HCT116 (cell line): ENCODE data around the gene ERG. TPM values are rescaled to one million over a fixed set of nuclear protein-coding genes. Genes with fewer than 3 reads are reported as not detected.

Source experiments
- ATAC-seq: fragments of 200-7000 bp; cut with Tn5 transposase; 2 replicates; pipeline ENCODE4 v1.9.1; 2020; ENCODE audit warnings: mild to moderate bottlenecking, moderate library complexity
- BruUV-seq: library from RNA; stranded (reverse); fragments of 400-500 nt; replicated peaks from 2 replicates; lab custom pipeline; 2021; lab: Mats Ljungman, UMichigan
- CTCF ChIA-PET: fragments of 300-600 bp; sonication (Branson Sonifier 250); formaldehyde crosslinking; loops from one replicate; lab custom pipeline; 2021; ENCODE audit warnings: antibody characterized with exemption; lab: Charles Lee
- POLR2A ChIA-PET: fragments of 300-600, 350-600 bp; sonication (Branson Sonifier 250); formaldehyde crosslinking; loops from one replicate; lab custom pipeline; 2021; ENCODE audit warnings: antibody characterized with exemption; lab: Charles Lee
- RAD21 ChIA-PET, 2 experiments: fragments of 300-600 bp; sonication (Branson Sonifier 250); formaldehyde crosslinking; loops; one replicate each; lab custom pipeline; 2023; ENCODE audit warnings: low total read pairs in 2 of 2; ENCODE audit not compliant: uncharacterized antibody in 2 of 2, unreplicated experiment in 2 of 2, low non-redundant PET in 1 of 2; lab: Charles Lee
- DNase-seq: peaks from one replicate; pipeline ENCODE4 v3.0.0-alpha.2; 2010; ENCODE audit warnings: low read depth, low spot score
- H2AFZ ChIP-seq: fragments of 200-600 bp; shearing (Covaris generic), sonication (generic); 2 replicates; pipeline ENCODE4 v1.6.1; 2017; ENCODE audit warnings: low read depth, mixed run types, mixed read lengths, antibody characterized with exemption, low read length; ENCODE audit not compliant: poor library complexity, severe bottlenecking
- H3K27ac ChIP-seq: 2 replicates; pipeline ENCODE4 v1.5.1; 2012; ENCODE audit warnings: low read depth, low read length
- H3K27me3 ChIP-seq: fragments of 200-600 bp; sonication (generic); 2 replicates; pipeline ENCODE4 v1.6.1; 2016; ENCODE audit warnings: mixed run types, low read length, mixed read lengths; ENCODE audit not compliant: insufficient read depth
- H3K36me3 ChIP-seq, 2 experiments: fragments of 200-500 bp in 1 of 2; fragments of 200-600 bp in 1 of 2; sonication (Bioruptor generic) in 1 of 2; sonication (generic) in 1 of 2; 2 replicates each; pipeline versions ENCODE4 v1.5.1 to v1.6.1; 2014 to 2016; ENCODE audit warnings: low read length in 2 of 2, inconsistent platforms in 1 of 2, mixed read lengths in 1 of 2, mixed run types in 1 of 2; ENCODE audit not compliant: insufficient read depth in 2 of 2, control insufficient read depth in 1 of 2
- H3K4me1 ChIP-seq, 2 experiments: fragments of 200-600 bp in 1 of 2; sonication (generic) in 1 of 2; 2 replicates each; pipeline versions ENCODE4 v1.5.1 to v1.6.1; 2012 to 2017; ENCODE audit warnings: low read length in 2 of 2, inconsistent platforms in 1 of 2, mild to moderate bottlenecking in 1 of 2, mixed read lengths in 1 of 2, mixed run types in 1 of 2, moderate library complexity in 1 of 2; ENCODE audit not compliant: insufficient read depth in 2 of 2, control insufficient read depth in 1 of 2
- H3K4me2 ChIP-seq: fragments of 200-600 bp; sonication (generic); 2 replicates; pipeline ENCODE4 v1.6.1; 2017; ENCODE audit warnings: mixed run types, low read length, mixed read lengths
- H3K4me3 ChIP-seq, 2 experiments: fragments of 200-600 bp in 1 of 2; sonication (generic) in 1 of 2; replicated peaks in 1 of 2; 2 replicates each; pipeline ENCODE4 v1.5.1; 2011 to 2016; ENCODE audit warnings: low read length in 2 of 2, control low read depth in 1 of 2, low read depth in 1 of 2, mild to moderate bottlenecking in 1 of 2, mixed read lengths in 1 of 2, mixed run types in 1 of 2
- H3K79me2 ChIP-seq: fragments of 200-600 bp; sonication (generic); 2 replicates; pipeline ENCODE4 v1.6.1; 2017; ENCODE audit warnings: mild to moderate bottlenecking, mixed run types, low read length, moderate library complexity, mixed read lengths; ENCODE audit not compliant: insufficient read depth
- H3K9ac ChIP-seq: fragments of 200-600 bp; sonication (generic); 2 replicates; pipeline ENCODE4 v1.6.1; 2016; ENCODE audit warnings: low read length, mixed read lengths
- H3K9me2 ChIP-seq: fragments of 200-600 bp; sonication (generic), shearing (Covaris generic); 2 replicates; pipeline ENCODE4 v1.6.1; 2017; ENCODE audit warnings: mixed run types, mild to moderate bottlenecking, moderate library complexity; ENCODE audit not compliant: insufficient read depth
- H3K9me3 ChIP-seq, 2 experiments: fragments of 200-500 bp in 1 of 2; fragments of 200-600 bp in 1 of 2; sonication (Bioruptor generic) in 1 of 2; sonication (generic) in 1 of 2; 2 replicates each; pipeline ENCODE4 v1.6.1; 2014 to 2017; ENCODE audit warnings: low read length in 2 of 2, mixed read lengths in 2 of 2, inconsistent platforms in 1 of 2, low read depth in 1 of 2, mild to moderate bottlenecking in 1 of 2, mixed run types in 1 of 2, moderate library complexity in 1 of 2; ENCODE audit not compliant: control insufficient read depth in 1 of 2, insufficient read depth in 1 of 2
- H4K20me1 ChIP-seq: fragments of 200-600 bp; sonication (generic), shearing (Covaris generic); 2 replicates; pipeline ENCODE4 v1.6.1; 2017; ENCODE audit warnings: mixed run types, mild to moderate bottlenecking, moderate library complexity; ENCODE audit not compliant: insufficient read depth
- ATF3 ChIP-seq: IDR thresholded peaks from 2 replicates; pipeline ENCODE4 v1.6.1; 2012
- CEBPB ChIP-seq: IDR thresholded peaks from 2 replicates; pipeline ENCODE4 v1.6.1; 2012; ENCODE audit warnings: low read depth
- EGR1 ChIP-seq: IDR thresholded peaks from 2 replicates; pipeline ENCODE4 v1.6.1; 2012; ENCODE audit warnings: low read depth
- EZH2 ChIP-seq: fragments of 200-600 bp; sonication (generic); IDR thresholded peaks from 2 replicates; pipeline ENCODE4 v1.6.1; 2017; ENCODE audit warnings: antibody characterized with exemption, mixed run types
- JUND ChIP-seq: IDR thresholded peaks from 2 replicates; pipeline ENCODE4 v1.6.1; 2012
- MAX ChIP-seq: IDR thresholded peaks from 2 replicates; pipeline ENCODE4 v1.6.1; 2012
- POLR2AphosphoS5 ChIP-seq: IDR thresholded peaks from 2 replicates; pipeline ENCODE4 v1.6.1; 2011; ENCODE audit warnings: mild to moderate bottlenecking, low read depth, low read length, moderate library complexity
- SIN3A ChIP-seq: IDR thresholded peaks from 2 replicates; pipeline ENCODE4 v1.6.1; 2012; ENCODE audit warnings: low read depth
- SRF ChIP-seq: IDR thresholded peaks from 2 replicates; pipeline ENCODE4 v1.6.1; 2012; ENCODE audit warnings: low read depth
- ZBTB33 ChIP-seq: IDR thresholded peaks from 2 replicates; pipeline ENCODE4 v1.6.1; 2011; ENCODE audit warnings: mild to moderate bottlenecking, low read length, moderate library complexity; ENCODE audit not compliant: insufficient replicate concordance; ENCODE audit errors: extremely low read depth
- ZNF274 ChIP-seq: fragments of 200-500 bp; sonication (Bioruptor generic); IDR thresholded peaks from 2 replicates; pipeline ENCODE4 v1.6.1; 2014; ENCODE audit warnings: mild to moderate bottlenecking, low read depth, low read length, inconsistent platforms
- intact Hi-C: fragments of 100-400 bp; cut with micrococcal nuclease; formaldehyde crosslinking; loops from 2 replicates; pipeline ENCODE4 v1.10.0; 2022
- total RNA-seq: library from RNA; stranded (reverse); gene quantifications from one replicate; pipeline ENCODE4 v1.2.1, GENCODE V29; 2021; ENCODE audit not compliant: unreplicated experiment

The ERG gene
- total RNA-seq, 1 experiment from 2014 or later = 0.17 TPM

GRCh38 chr21:38358666-38359065 is 139.6 kb downstream of the ERG start:
- Histone ChIP-seq H2AFZ (no peak overlapping the region), H3K27me3 (no peaks in the 10 kb centered on the region), H3K9me3 (no peaks in the 10 kb centered on the region), H3K9ac (no peak overlapping the region), H3K27ac (no peak overlapping the region), H3K4me2 (no peak overlapping the region), H3K9me2 (no peaks in the 10 kb centered on the region), H3K4me1 (no peaks in the 10 kb centered on the region), H3K4me3 (no peak overlapping the region), H3K79me2 (no peaks in the 10 kb centered on the region), H4K20me1 (no peaks in the 10 kb centered on the region), H3K36me3 (no peaks in the 10 kb centered on the region)
- RAD21 ChIA-PET = no interaction called here
- intact Hi-C loops = loop anchor here (5.0 kb wide), 1 partner anchor 646 kb away; no protein-coding TSS in a partner anchor
- DNase-seq (no peak), ATAC-seq (no peak)
- CTCF ChIA-PET = interaction anchor here (1.2 kb wide), 1 partner anchor 684 kb away, joined by 6 read pairs; no protein-coding TSS in a partner anchor
- POLR2A ChIA-PET = no interaction called here
- TF ChIP-seq EZH2 = no peak
- no peak for TF ChIP-seq JUND
- TF ChIP-seq EGR1 = no peak
- no peak for TF ChIP-seq SIN3A
- no peak for TF ChIP-seq SRF
- TF ChIP-seq MAX = no peak
- no peak for TF ChIP-seq POLR2AphosphoS5
- TF ChIP-seq CEBPB = no peak
- TF ChIP-seq ZNF274 = no peak
- no peak for TF ChIP-seq ATF3
- no peak for TF ChIP-seq ZBTB33
- no TSS peak for BruUV-seq
